NCI-H69 (cell line): Measurements from ENCODE around the gene TRIM5.
"Not testable (repeated sequence)": the region's sequence is repeated elsewhere in the genome, so short reads cannot be mapped to it uniquely, and the experiment has no call there.

Experiments
- DNase-seq: peaks from one replicate; lab custom pipeline; 2025; lab: John Stamatoyannopoulos, UW

The TRIM5 gene

GRCh38 chr11:5689551-5689983 lies 4.7 kb upstream of the TRIM5 start, which contains the start of gene TRIM22:
Gene TRIM22 (plus strand): TSS chr11:5689790. CDS start chr11:5696233, 6,443 bp downstream.
- DNase-seq, result no peak

GRCh38 chr11:5688482-5688881 lies 3.6 kb upstream of the TRIM5 start:
- DNase-seq, result no peak

- DNase-seq, result no peak
These were observed 1.6 kb upstream of the TRIM5 start for GRCh38 chr11:5686426-5686825.

- DNase-seq, result no peak
These were observed 733 bp downstream of the TRIM5 start for GRCh38 chr11:5684036-5684645.

DNA sequence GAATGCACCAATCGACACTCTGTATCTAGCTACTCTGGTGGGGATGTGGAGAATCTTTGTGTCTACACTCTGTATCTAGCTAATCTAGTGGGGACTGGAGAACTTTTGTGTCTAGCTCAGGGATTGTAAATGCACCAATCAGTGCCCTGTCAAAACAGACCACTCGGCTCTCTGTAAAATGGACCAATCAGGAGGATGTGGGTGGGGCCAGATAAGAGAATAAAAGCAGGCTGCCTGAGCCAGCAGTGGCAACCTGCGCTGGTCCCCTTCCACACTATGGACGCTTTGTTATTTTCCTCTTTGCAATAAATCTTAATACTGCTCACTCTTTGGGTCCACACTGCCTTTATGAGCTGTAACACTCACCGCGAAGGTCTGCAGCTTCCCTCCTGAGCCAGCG lies 1.3 kb downstream of the TRIM5 start:
- not testable (repeated sequence) for DNase-seq

DNA sequence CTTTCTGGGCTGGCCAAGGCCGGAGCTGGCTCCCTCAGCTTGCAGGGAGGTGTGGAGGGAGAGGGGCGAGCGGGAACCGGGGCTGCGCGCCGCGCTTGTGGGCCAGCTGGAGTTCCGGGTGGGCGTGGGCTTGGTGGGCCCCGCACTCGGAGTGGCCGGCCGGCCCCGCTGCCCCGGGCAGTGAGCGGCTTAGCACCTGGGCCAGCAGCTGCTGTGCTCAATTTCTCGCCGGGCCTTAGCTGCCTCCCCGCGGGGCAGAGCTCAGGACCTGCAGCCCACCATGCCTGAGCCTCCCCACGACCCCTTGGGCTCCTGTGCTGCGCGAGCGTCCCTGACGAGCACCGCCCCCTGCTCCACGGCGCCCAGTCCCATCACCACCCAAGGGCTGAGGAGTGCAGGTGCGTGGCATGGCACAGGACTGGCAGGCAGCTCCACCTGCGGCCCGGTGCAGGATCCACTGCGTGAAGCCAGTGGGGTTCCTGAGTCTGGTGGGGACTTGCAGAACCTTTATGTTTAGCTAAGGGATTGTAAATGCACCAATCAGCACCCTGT lies 1.9 kb downstream of the TRIM5 start:
- not testable (repeated sequence) for DNase-seq

- no peak for DNase-seq
These were observed 5.1 kb downstream of the TRIM5 start for GRCh38 chr11:5679811-5680210.

DNA sequence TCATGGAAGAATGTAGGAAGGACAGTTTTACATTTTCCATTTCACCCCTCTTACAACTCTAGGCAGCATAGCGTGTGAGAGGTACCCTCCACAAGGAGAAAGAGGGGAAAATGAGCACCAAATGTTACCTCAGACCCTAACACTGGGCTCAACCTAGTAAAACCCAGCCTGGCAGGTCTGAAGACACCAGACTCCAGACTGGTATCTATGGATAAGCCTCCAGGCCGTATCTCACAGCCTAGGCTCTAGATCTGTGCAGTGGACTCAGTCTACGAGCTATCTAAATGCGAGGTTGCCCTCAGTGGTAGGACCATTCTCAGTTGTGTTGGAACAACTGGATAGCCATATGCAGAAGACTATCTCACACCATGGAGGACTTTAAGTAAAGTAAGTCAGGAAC lies 10.5 kb downstream of the TRIM5 start:
- no peak for DNase-seq

DNA sequence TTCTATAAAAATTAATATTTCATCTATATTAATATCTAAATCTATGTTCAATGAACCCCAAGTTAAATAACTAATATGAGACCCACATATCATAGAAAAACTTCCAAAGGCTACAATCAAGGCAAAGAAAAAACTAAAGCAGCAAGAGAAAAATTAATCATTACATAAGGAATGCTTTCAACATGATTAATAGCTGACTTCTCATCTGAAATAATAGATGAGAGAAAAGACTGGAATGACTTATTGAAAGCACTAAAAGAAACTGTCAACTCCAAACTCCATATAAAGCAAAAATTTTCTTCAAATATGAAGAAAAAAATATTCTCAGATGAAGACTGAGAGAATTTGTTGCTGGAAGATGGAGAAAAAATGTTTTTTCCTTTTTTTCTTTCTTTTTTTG lies 13.0 kb downstream of the TRIM5 start:
- DNase-seq, result no peak

- no peak for DNase-seq
These were observed 18.5 kb downstream of the TRIM5 start for GRCh38 chr11:5666402-5666793.

- DNase-seq, result no peak
These were observed 19.0 kb downstream of the TRIM5 start for GRCh38 chr11:5665746-5666401.

DNA sequence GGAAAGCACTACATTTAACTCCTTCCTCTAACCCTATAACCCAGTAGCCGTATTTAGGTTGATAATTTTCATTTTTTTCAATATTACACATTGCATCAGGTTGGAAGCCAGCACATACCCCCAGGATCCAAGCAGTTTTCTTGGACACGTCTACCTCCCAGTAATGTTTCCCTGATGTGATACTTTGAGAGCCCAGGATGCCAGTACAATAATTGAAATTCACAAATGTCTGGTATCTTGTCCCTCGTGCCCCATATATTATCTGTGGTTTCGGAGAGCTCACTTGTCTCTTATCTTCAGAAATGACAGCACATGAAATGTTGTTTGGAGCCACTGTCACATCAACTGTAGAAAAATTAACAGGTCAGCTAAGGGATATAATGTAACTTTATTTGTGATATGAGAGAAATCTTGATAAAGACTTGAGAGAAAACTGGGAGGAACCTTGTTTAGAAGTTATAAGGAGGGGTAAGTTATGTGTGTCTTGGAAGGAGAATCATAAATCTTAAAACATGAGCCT lies 19.8 kb downstream of the TRIM5 start:
- no peak for DNase-seq

GRCh38 chr11:5663511-5663910 lies 21.4 kb downstream of the TRIM5 start:
- no peak for DNase-seq

GRCh38 chr11:5658318-5658717 lies 26.6 kb downstream of the TRIM5 start:
- DNase-seq, result no peak

- not testable (repeated sequence) for DNase-seq
These were observed 27.9 kb downstream of the TRIM5 start for GRCh38 chr11:5656956-5657355.

DNA sequence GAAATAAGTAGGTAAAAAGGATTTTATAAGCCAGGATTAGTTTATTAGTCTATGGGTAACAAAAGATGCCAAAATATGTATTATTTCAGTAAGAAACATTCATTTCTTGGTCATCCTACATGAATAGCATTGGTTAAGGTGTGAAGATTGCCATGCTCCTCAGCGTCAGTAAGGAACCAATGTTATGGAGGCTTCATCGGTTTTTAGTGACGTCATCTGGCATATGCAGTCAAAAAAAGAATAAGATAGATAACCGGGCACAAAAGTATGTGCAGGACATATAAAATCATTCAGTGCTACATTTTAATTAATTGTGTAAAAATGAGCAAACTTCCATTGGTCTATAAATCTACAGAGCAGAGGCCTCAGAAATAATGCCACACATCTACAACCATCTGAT lies 29.4 kb downstream of the TRIM5 start:
- no peak for DNase-seq

DNA sequence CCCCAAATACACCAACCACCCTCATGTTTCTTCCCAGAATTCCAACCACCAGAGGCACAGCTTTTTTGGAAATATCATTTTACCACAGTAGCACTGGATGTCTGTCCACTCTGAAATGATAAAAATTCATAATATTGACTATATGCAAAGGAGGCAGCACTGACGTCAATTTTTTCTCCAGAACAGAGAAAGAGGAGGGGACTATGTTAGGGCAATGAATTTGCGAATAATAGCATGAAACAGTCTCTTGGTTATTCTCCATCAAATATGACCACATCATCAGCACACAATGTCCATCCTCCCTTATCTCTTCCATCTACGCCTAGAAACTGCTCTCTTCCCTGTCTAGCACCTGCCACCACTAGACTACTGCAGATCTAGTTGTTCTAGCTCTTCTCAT lies 38.7 kb downstream of the TRIM5 start:
- no peak for DNase-seq

GRCh38 chr11:5643585-5643984 lies 41.3 kb downstream of the TRIM5 start:
- no peak for DNase-seq

- DNase-seq, result no peak
These were observed 44.9 kb downstream of the TRIM5 start for GRCh38 chr11:5639953-5640352.

GRCh38 chr11:5631969-5632635 lies 52.8 kb downstream of the TRIM5 start:
- DNase-seq, result no peak

DNA sequence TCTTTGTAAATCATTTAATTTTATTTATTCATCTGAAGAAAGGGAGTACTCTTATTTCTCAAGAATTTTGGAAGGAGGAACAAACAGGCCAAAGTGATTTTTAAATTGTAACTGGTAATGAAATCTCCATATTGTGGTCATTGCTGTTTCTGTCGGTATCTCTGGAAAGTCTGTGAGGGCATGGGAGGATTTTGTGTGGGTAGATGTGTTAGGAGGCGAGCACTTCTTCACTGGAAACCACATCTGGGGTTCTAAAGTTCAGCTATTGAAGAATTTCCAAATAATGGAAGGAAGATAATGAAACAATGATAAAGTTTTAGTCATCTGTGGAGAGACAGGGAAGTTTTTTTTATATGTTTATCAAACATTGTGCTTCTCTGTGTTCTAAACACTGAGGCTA lies 53.5 kb downstream of the TRIM5 start:
- no peak for DNase-seq

GRCh38 chr11:5626196-5626595 lies 58.7 kb downstream of the TRIM5 start:
- DNase-seq, result no peak

- DNase-seq, result no peak
These were observed 59.6 kb downstream of the TRIM5 start for GRCh38 chr11:5625281-5625680.
